Left ventricle myocardium inferior (tissue), 1 donor: Measurements from ENCODE around the gene AGTRAP. TPM values are rescaled to one million over a fixed set of nuclear protein-coding genes. Genes with fewer than 3 reads are reported as not detected.

Experiments
- DNase-seq: peaks from one replicate; pipeline ENCODE4 v3.0.0-alpha.2; 2020
- H3K27ac ChIP-seq: fragments of 200-600 bp; replicated peaks from 2 replicates; pipeline ENCODE4 v1.8.0; 2021
- H3K27me3 ChIP-seq: fragments of 200-600 bp; 2 replicates; pipeline ENCODE4 v1.8.0; 2021; ENCODE audit warnings: low read depth
- H3K36me3 ChIP-seq: fragments of 200-600 bp; 2 replicates; pipeline ENCODE4 v1.8.0; 2021
- H3K4me1 ChIP-seq: fragments of 200-600 bp; 2 replicates; pipeline ENCODE4 v1.8.0; 2021
- H3K4me3 ChIP-seq: fragments of 200-600 bp; 2 replicates; pipeline ENCODE4 v1.8.0; 2021; ENCODE audit warnings: mild to moderate bottlenecking, moderate library complexity
- H3K9me3 ChIP-seq: fragments of 200-600 bp; replicated peaks from 2 replicates; pipeline ENCODE4 v1.8.0; 2021
- intact Hi-C: fragments of 100-400 bp; cut with micrococcal nuclease; formaldehyde crosslinking; loops from one replicate; pipeline ENCODE4 v1.11.0; 2022
- total RNA-seq: library from RNA; stranded (reverse); fragmentation: NEBNext Ultra II Directional; extraction: Animal tissue kit (Norgen Biotek cat#: 25700); gene quantifications from one replicate; pipeline ENCODE4 v1.2.1, GENCODE V29; 2021
- TF ChIP-seq, protein P1 (sequence below): fragments of 200-600 bp; IDR thresholded peaks from 2 replicates; pipeline ENCODE4 v1.8.0; 2021; ENCODE audit warnings: antibody characterized with exemption, mild to moderate bottlenecking, borderline replicate concordance
- donor health status: DM: no; HTN: yes; CAD: no; lungs with severe emphysema.

AGTRAP gene
- total RNA-seq, 1 donor from 2014 or later: 16.6 TPM

GRCh38 chr1:11765661-11766428 is 29.9 kb downstream of the AGTRAP start:
- peaks cover 17% of the 10 kb centered on the region for H3K4me1 ChIP-seq
- intact Hi-C loops: no loop called here
- no peak overlapping the region for H3K27ac ChIP-seq
- H3K27me3 ChIP-seq: peaks cover 30% of the 10 kb centered on the region
- no peak for DNase-seq
- H3K9me3 ChIP-seq: no peaks in the 10 kb centered on the region
- TF ChIP-seq, protein P1, sequence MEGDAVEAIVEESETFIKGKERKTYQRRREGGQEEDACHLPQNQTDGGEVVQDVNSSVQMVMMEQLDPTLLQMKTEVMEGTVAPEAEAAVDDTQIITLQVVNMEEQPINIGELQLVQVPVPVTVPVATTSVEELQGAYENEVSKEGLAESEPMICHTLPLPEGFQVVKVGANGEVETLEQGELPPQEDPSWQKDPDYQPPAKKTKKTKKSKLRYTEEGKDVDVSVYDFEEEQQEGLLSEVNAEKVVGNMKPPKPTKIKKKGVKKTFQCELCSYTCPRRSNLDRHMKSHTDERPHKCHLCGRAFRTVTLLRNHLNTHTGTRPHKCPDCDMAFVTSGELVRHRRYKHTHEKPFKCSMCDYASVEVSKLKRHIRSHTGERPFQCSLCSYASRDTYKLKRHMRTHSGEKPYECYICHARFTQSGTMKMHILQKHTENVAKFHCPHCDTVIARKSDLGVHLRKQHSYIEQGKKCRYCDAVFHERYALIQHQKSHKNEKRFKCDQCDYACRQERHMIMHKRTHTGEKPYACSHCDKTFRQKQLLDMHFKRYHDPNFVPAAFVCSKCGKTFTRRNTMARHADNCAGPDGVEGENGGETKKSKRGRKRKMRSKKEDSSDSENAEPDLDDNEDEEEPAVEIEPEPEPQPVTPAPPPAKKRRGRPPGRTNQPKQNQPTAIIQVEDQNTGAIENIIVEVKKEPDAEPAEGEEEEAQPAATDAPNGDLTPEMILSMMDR: no peak
- no peak overlapping the region for H3K4me3 ChIP-seq
- H3K36me3 ChIP-seq: no peaks in the 10 kb centered on the region

DNA sequence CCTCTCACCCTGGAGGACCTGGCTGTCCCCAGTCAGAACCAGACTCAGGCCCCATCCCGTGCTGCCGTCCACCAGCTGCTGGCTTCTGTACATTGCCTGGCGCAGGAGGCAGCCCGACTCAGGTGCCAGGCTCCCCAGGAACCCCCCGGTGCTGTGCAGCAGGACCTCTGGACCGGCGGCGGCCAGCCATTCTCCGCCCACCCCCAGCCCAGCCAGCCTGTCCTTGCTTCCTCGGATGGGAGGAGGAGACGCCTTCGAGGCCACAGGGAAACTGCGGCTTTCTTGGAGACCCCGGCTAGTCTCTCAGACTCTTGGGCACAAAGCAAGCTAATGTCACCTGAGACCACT is 30.5 kb downstream of the AGTRAP start:
- Histone ChIP-seq H3K27ac (no peak overlapping the region), H3K9me3 (no peaks in the 10 kb centered on the region), H3K27me3 (peaks cover 24% of the 10 kb centered on the region), H3K4me1 (peaks cover 17% of the 10 kb centered on the region), H3K36me3 (no peaks in the 10 kb centered on the region), H3K4me3 (no peak overlapping the region)
- TF ChIP-seq, protein P1: no peak
- intact Hi-C loops: no loop called here
- DNase-seq: no peak

GRCh38 chr1:11767922-11768704 is 32.2 kb downstream of the AGTRAP start:
- H3K36me3 ChIP-seq: no peaks in the 10 kb centered on the region
- no peaks in the 10 kb centered on the region for H3K9me3 ChIP-seq
- H3K4me1 ChIP-seq: peaks cover 9% of the 10 kb centered on the region
- H3K27ac ChIP-seq: no peak overlapping the region
- TF ChIP-seq, protein P1: no peak
- intact Hi-C loops: no loop called here
- DNase-seq: no peak
- peaks cover 7% of the 10 kb centered on the region for H3K27me3 ChIP-seq
- H3K4me3 ChIP-seq: no peak overlapping the region

DNA sequence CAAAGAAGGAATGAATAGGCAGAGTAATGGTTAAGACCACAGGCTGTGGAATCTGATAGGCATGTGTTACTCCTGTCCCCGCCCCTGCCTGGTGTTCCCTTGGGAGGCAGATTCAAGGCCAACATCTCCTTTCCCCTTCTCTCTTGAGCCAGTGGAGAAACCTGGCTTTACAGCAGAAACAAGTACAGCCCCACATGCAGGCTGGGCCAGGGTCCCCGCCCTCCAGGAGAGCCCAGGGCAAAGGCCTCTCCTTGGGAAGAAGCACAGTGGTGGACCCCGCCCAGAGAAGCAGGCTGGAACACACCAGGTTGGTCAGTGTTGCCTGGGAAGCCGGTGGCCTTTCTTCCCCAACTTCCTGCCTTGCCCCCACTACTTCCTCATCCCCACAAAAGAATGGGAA is 32.9 kb downstream of the AGTRAP start:
- Histone ChIP-seq H3K27ac (no peak overlapping the region), H3K36me3 (no peaks in the 10 kb centered on the region), H3K4me3 (no peak overlapping the region), H3K9me3 (no peaks in the 10 kb centered on the region), H3K4me1 (peaks cover 9% of the 10 kb centered on the region), H3K27me3 (no peaks in the 10 kb centered on the region)
- intact Hi-C loops: no loop called here
- TF ChIP-seq, protein P1: no peak
- DNase-seq: no peak

GRCh38 chr1:11769274-11769673 is 33.3 kb downstream of the AGTRAP start:
- intact Hi-C loops: no loop called here
- no peak for DNase-seq
- TF ChIP-seq, protein P1: no peak
- no peaks in the 10 kb centered on the region for H3K36me3 ChIP-seq
- no peaks in the 10 kb centered on the region for H3K9me3 ChIP-seq
- peaks cover 9% of the 10 kb centered on the region for H3K4me1 ChIP-seq
- no peaks in the 10 kb centered on the region for H3K27me3 ChIP-seq
- no peak overlapping the region for H3K27ac ChIP-seq
- no peak overlapping the region for H3K4me3 ChIP-seq
